ENCODE data around the gene DMRT2.

Gene DMRT2

GRCh38 chr9:1065130-1065529, 15.0 kb downstream of the DMRT2 start:
- no peak for DNase-seq (ENCODE audit: insufficient read length)
- TF ChIP-seq POLR2AphosphoS5 (IDR thresholded peaks at IDR 0.05; ENCODE audit: low read depth, low read length), result no peak
- TF ChIP-seq POLR2A (IDR thresholded peaks at IDR 0.05; ENCODE audit: low read depth, low read length), result no peak
- TF ChIP-seq TAF1 (IDR thresholded peaks at IDR 0.05; ENCODE audit: borderline replicate concordance, low read depth, low read length), result no peak
- FAIRE-seq, result no peak

DNA sequence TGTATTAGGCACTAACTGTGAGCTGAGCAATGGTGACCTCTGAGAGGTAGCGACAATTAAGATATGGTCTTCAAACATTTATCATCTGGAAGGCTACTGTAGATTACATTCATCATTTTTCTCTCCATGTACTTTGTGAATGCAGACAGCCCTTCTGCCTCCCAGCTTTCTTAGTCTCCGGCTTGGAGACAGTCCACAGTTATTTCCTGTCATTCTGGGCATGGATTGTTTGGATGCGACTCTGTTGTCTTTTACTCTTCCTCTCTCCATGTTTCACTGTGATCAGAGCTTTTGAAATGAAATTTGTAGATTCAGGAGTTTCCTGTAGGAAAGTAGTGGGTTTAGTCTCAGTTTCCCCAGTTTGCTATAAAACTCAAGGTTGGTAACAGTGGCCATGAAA, 20.5 kb downstream of the DMRT2 start:
- TF ChIP-seq POLR2A (IDR thresholded peaks at IDR 0.05; ENCODE audit: low read depth, low read length) (no peak), POLR2AphosphoS5 (IDR thresholded peaks at IDR 0.05; ENCODE audit: low read depth, low read length) (no peak), TAF1 (IDR thresholded peaks at IDR 0.05; ENCODE audit: borderline replicate concordance, low read depth, low read length) (no peak)
- FAIRE-seq, result no peak
- no peak for DNase-seq (ENCODE audit: insufficient read length)

- no peak for TF ChIP-seq TAF1 (IDR thresholded peaks at IDR 0.05; ENCODE audit: borderline replicate concordance, low read depth, low read length)
- FAIRE-seq (no peak), DNase-seq (ENCODE audit: insufficient read length) (no peak)
Measured at GRCh38 chr9:1071730-1072129, 21.6 kb downstream of the DMRT2 start.

DNA sequence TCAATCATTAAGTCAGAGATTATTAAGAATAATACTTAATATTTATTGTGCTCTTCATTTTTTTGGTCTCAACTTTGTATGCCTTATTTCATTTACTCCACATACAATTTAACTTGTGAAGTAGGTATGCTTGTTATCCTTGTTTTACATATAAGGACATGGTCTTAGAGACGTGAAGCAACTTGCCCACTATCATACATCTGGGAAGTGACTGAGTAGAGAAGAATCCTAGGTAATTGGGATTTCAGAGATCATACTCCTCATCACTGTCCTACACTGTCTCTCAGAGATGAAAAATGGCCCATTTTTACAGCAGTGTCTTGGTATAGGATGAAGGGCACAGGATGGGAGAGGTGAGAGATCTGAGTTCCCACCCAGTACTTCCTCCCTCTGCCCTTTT, 23.3 kb downstream of the DMRT2 start:
- DNase-seq (ENCODE audit: insufficient read length), result no peak
- no peak for TF ChIP-seq POLR2AphosphoS5 (IDR thresholded peaks at IDR 0.05; ENCODE audit: low read depth, low read length)
- no peak for TF ChIP-seq POLR2A (IDR thresholded peaks at IDR 0.05; ENCODE audit: low read depth, low read length)
- no peak for TF ChIP-seq TAF1 (IDR thresholded peaks at IDR 0.05; ENCODE audit: borderline replicate concordance, low read depth, low read length)
- no peak for FAIRE-seq

DNA sequence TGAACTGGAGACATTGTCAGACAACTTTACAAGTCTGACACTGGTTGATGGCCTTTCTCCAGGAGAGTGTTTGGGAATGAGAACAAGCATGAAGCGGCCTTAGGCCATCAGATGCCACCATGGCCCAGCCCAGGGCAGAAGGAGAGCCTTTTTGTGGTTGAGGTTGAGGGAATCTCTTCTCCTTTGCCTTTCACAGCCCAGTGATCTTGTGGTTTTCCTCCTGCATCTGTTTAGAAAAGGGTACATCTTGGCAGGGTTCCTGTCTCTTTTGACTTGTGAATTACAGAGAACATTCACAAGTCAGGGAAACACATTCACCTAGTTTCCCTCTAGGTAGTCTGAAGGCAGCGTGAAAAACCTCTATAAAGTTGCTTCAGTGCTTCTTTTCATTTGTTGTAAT, 27.5 kb downstream of the DMRT2 start:
- FAIRE-seq (no peak), DNase-seq (ENCODE audit: insufficient read length) (no peak)
- no peak for TF ChIP-seq POLR2A (IDR thresholded peaks at IDR 0.05; ENCODE audit: low read depth, low read length)
- no peak for TF ChIP-seq POLR2AphosphoS5 (IDR thresholded peaks at IDR 0.05; ENCODE audit: low read depth, low read length)
- TF ChIP-seq TAF1 (IDR thresholded peaks at IDR 0.05; ENCODE audit: borderline replicate concordance, low read depth, low read length), result no peak

DNA sequence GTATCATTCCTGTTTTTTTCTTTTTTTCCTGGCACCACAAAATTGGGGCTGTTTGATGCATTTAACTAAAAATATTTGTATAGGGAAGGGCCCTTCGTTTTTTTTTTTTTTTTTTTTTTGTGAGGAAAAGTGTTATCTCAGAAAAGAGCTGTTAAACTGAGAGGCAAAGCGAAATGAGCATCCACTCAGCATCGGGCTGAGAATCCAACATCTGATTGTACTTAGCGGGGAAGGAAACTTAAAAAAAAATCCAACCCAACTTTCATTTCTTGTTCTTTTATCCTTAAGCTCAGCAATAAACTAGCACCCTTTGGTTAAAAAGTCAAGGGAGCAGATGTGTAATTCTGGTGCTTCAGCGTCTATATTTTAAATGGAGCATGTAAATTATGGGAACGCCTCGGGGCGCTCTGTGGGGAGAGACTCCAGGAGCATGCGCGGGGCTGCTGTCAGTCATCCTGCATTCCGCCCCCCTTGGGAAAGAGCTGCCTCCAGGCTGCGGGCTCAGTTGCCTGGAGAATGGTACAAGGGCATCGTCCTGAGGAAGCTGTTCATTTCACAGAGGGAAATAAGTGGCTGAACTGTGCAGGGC, 33.3 kb downstream of the DMRT2 start:
- FAIRE-seq (no peak), DNase-seq (ENCODE audit: insufficient read length) (no peak)
- TF ChIP-seq POLR2AphosphoS5 (IDR thresholded peaks at IDR 0.05; ENCODE audit: low read depth, low read length) (no peak), POLR2A (IDR thresholded peaks at IDR 0.05; ENCODE audit: low read depth, low read length) (no peak), TAF1 (IDR thresholded peaks at IDR 0.05; ENCODE audit: borderline replicate concordance, low read depth, low read length) (no peak)

- DNase-seq (ENCODE audit: insufficient read length) (no peak), FAIRE-seq (no peak)
- TF ChIP-seq TAF1 (IDR thresholded peaks at IDR 0.05; ENCODE audit: borderline replicate concordance, low read depth, low read length) (no peak), POLR2AphosphoS5 (IDR thresholded peaks at IDR 0.05; ENCODE audit: low read depth, low read length) (no peak), POLR2A (IDR thresholded peaks at IDR 0.05; ENCODE audit: low read depth, low read length) (no peak)
Measured at GRCh38 chr9:1085086-1085485, 34.9 kb downstream of the DMRT2 start.

- FAIRE-seq, result no peak
Measured at GRCh38 chr9:1086517-1086916, 36.4 kb downstream of the DMRT2 start.

DNA sequence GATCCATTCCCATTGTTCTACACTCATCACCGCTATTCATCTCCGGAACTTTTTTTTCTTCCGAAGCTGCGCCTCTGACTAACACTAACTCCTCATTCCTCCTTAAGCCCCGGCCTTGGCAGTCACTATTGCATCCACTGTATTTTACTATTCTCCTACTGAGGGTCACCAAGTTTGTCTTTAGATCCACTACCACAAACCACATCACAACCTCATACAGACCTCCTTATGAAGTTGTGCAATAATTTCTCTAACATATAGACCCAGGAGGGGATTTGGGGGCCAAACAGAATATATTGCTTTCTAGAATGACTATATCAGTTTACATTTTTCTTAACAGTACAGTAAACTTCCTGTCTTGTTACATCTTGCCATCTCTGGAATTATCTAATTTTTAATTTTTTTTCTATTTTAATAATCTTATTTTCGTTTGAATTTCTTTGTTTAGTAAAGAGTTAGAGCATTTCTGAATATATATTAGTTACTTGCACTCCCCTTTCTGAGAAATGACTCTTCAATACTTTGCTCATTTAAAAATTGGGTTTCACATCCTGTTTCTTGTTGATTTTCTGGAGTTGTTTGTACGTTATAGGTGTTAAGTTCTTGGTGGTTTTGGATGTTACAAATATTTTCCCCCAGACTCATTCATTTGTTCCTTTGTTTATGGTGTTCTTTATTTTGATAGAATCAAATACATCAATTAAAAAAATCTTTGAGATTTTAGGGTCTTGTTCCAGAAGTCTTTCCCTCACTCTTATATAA, 37.1 kb downstream of the DMRT2 start:
- no peak for DNase-seq (ENCODE audit: insufficient read length)
- TF ChIP-seq POLR2A (IDR thresholded peaks at IDR 0.05; ENCODE audit: low read depth, low read length), result no peak
- TF ChIP-seq TAF1 (IDR thresholded peaks at IDR 0.05; ENCODE audit: borderline replicate concordance, low read depth, low read length), result no peak
- no peak for TF ChIP-seq POLR2AphosphoS5 (IDR thresholded peaks at IDR 0.05; ENCODE audit: low read depth, low read length)
- no peak for FAIRE-seq

More at GRCh38 chr9:1086517-1086916, 36.4 kb downstream of the DMRT2 start:
- DNase-seq (ENCODE audit: insufficient read length), result no peak
- no peak for TF ChIP-seq TAF1 (IDR thresholded peaks at IDR 0.05; ENCODE audit: borderline replicate concordance, low read depth, low read length)
- TF ChIP-seq POLR2AphosphoS5 (IDR thresholded peaks at IDR 0.05; ENCODE audit: low read depth, low read length), result no peak
- TF ChIP-seq POLR2A (IDR thresholded peaks at IDR 0.05; ENCODE audit: low read depth, low read length), result no peak

- TF ChIP-seq POLR2AphosphoS5 (IDR thresholded peaks at IDR 0.05; ENCODE audit: low read depth, low read length) (no peak), TAF1 (IDR thresholded peaks at IDR 0.05; ENCODE audit: borderline replicate concordance, low read depth, low read length) (no peak), POLR2A (IDR thresholded peaks at IDR 0.05; ENCODE audit: low read depth, low read length) (no peak)
- FAIRE-seq (no peak), DNase-seq (ENCODE audit: insufficient read length) (no peak)
Measured at GRCh38 chr9:1094749-1095148, 44.6 kb downstream of the DMRT2 start.

- no peak for TF ChIP-seq POLR2AphosphoS5 (IDR thresholded peaks at IDR 0.05; ENCODE audit: low read depth, low read length)
- no peak for TF ChIP-seq TAF1 (IDR thresholded peaks at IDR 0.05; ENCODE audit: borderline replicate concordance, low read depth, low read length)
- FAIRE-seq (no peak), DNase-seq (ENCODE audit: insufficient read length) (no peak)
Measured at GRCh38 chr9:1096155-1096964, 46.2 kb downstream of the DMRT2 start.

DNA sequence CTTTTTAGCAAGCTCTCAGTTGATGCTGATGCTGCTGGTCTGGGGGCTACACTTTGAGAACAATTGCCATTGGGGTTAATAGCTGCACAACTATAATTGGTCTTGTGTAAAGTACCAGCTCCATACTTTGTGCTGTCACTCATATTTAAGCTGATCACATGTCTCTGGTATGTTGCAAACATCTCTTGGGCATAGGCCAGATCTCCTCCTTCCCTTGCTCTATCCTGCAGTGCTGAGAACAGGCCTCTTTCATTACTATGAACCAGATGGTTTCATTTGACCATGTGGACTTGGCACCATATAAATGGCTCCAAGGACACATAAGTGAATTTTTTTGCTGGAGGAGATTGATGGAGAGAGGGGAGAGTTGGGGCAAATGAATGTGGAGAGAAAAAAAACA, 48.4 kb downstream of the DMRT2 start:
- DNase-seq (ENCODE audit: insufficient read length) (no peak), FAIRE-seq (no peak)
- TF ChIP-seq POLR2A (IDR thresholded peaks at IDR 0.05; ENCODE audit: low read depth, low read length) (no peak), POLR2AphosphoS5 (IDR thresholded peaks at IDR 0.05; ENCODE audit: low read depth, low read length) (no peak), TAF1 (IDR thresholded peaks at IDR 0.05; ENCODE audit: borderline replicate concordance, low read depth, low read length) (no peak)
